RWPE2 (cell line): ENCODE data around the gene PEX3.

Experiments
- ATAC-seq: fragments of 200-7000 bp; cut with Tn5 transposase; 3 replicates; pipeline ENCODE4 v1.9.1; 2021; ENCODE audit warnings: low read depth
- DNase-seq: peaks from one replicate; pipeline ENCODE4 v3.0.0-alpha.2; 2020; ENCODE audit warnings: low spot score
- H3K27ac ChIP-seq: fragments of 450-650 bp; 2 replicates; pipeline ENCODE4 v1.5.1; 2017; ENCODE audit warnings: mild to moderate bottlenecking; ENCODE audit not compliant: poor library complexity, severe bottlenecking
- H3K27me3 ChIP-seq: fragments of 250-450 bp; sonication (Bioruptor Pico); 2 replicates; pipeline ENCODE4 v1.5.1; 2021; ENCODE audit warnings: mild to moderate bottlenecking, moderate library complexity; ENCODE audit not compliant: insufficient read depth, poor library complexity, severe bottlenecking
- H3K36me3 ChIP-seq: fragments of 250-450 bp; sonication (Bioruptor Pico); 2 replicates; pipeline ENCODE4 v1.5.1; 2020; ENCODE audit warnings: low read depth, mild to moderate bottlenecking, moderate library complexity
- H3K4me1 ChIP-seq: fragments of 250-450 bp; sonication (Bioruptor Pico); 2 replicates; pipeline ENCODE4 v1.5.1; 2021; ENCODE audit warnings: mild to moderate bottlenecking, moderate library complexity; ENCODE audit not compliant: insufficient read depth, poor library complexity, severe bottlenecking
- H3K4me3 ChIP-seq: fragments of 250-450 bp; sonication (Bioruptor Pico); 2 replicates; pipeline ENCODE4 v1.5.1; 2021; ENCODE audit warnings: mild to moderate bottlenecking, moderate library complexity; ENCODE audit not compliant: severe bottlenecking
- H3K9me3 ChIP-seq: fragments of 250-450 bp; sonication (Bioruptor Pico); 2 replicates; pipeline ENCODE4 v1.5.1; 2021; ENCODE audit warnings: mild to moderate bottlenecking, moderate library complexity; ENCODE audit not compliant: severe bottlenecking
- TF ChIP-seq, protein P1 (sequence below): fragments of 450-650 bp; IDR thresholded peaks from one replicate; pipeline ENCODE4 v1.5.1; 2017; ENCODE audit warnings: mild to moderate bottlenecking, moderate library complexity; ENCODE audit not compliant: poor library complexity, severe bottlenecking

PEX3 gene

DNA sequence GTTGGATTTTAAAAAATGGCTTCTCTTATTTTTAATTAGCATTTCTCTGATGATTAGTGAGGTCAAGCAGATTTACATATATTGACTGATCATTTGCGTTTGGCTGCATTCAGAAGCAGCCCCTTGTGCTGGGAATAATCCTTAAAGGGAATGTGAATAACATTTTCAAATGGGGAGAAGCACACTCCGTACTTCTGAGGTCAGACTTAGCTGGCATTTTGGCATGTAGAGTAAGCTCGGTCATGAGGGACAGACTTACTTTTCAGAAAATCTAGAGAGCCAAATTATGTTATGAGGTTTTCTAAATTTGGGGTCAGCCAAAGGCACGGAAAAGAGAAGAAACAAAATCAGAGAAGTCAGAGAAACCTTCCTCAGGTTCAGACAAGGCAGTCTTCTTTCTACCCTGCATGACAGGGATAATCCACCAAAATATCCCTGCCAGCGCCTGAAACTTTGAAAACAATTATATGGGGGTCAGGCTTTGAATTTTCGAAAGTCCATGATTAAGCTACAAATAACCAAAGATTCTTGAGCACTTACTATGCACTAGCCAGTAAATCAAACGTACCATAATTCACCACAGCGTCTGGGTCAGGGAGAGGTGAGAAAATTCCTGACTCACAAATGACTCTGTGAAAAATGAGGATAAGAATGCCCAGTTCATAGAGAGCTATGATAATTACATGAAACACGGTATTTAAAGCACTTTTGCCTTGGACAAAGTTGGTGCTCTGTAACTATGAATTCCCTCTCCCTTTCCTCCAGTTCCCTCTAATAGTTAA is 45.0 kb upstream of the PEX3 start:
- Histone ChIP-seq H3K36me3 (no peaks in the 10 kb centered on the region), H3K4me1 (peaks cover 43% of the 10 kb centered on the region), H3K4me3 (no peak overlapping the region), H3K27me3 (no peaks in the 10 kb centered on the region), H3K27ac (peak overlapping the region; percentile 46), H3K9me3 (no peaks in the 10 kb centered on the region)
- no peak for DNase-seq
- ATAC-seq = peak; percentile 63
- TF ChIP-seq, protein P1, sequence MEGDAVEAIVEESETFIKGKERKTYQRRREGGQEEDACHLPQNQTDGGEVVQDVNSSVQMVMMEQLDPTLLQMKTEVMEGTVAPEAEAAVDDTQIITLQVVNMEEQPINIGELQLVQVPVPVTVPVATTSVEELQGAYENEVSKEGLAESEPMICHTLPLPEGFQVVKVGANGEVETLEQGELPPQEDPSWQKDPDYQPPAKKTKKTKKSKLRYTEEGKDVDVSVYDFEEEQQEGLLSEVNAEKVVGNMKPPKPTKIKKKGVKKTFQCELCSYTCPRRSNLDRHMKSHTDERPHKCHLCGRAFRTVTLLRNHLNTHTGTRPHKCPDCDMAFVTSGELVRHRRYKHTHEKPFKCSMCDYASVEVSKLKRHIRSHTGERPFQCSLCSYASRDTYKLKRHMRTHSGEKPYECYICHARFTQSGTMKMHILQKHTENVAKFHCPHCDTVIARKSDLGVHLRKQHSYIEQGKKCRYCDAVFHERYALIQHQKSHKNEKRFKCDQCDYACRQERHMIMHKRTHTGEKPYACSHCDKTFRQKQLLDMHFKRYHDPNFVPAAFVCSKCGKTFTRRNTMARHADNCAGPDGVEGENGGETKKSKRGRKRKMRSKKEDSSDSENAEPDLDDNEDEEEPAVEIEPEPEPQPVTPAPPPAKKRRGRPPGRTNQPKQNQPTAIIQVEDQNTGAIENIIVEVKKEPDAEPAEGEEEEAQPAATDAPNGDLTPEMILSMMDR = no peak

DNA sequence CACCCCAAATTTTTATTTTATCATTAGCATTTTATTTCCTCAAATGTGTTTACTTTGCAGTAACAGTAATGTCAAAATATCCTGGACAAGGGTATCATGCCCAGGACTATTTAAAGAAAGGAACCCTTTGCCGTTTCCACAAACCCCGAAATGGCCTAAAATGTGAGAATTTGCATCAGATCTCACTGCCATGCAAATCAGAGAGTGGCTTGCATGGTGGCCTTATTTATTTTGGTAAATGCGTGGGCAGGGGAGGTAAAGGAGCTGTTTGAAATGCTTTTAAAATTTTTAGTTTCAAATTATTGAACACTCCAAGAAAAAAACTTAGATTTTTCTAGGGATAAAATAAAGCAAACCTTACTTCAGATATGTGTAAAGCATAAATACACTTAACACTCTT is 43.9 kb upstream of the PEX3 start:
- ATAC-seq (no peak), DNase-seq (no peak)
- TF ChIP-seq, protein P1 = no peak
- Histone ChIP-seq H3K27me3 (no peaks in the 10 kb centered on the region), H3K36me3 (no peaks in the 10 kb centered on the region), H3K4me3 (no peak overlapping the region), H3K27ac (peak overlapping the region; percentile 46), H3K4me1 (peaks cover 39% of the 10 kb centered on the region), H3K9me3 (no peaks in the 10 kb centered on the region)

DNA sequence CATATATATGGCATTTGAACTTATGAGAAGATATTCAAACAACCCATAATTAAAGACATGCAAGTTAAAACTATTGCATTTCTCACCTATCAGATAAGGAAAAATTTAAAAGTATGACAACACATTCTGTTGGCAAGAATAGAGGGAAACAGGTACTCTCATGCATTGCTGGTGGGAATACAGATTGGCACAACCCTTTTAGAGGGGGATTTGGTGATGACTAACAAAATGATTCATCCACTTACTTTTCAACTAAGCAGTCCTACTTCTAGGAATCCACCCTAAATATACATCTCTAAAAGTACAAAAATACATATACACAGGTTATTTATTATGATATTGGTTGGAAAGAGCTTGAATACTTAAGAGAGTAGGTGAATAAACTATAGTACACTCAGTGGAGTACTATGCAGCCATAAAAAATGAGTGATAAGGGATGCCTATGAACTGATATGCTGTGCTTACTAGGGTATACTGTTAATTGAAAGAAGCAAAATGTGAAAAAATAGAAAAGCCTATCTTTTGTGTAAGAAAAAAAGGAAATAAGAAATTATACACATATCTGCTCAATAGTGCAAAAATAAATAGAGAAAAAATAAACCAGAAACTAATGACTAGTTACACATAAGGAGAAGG is 42.3 kb upstream of the PEX3 start:
- DNase-seq = no peak
- H3K4me1 ChIP-seq = peaks cover 33% of the 10 kb centered on the region

DNA sequence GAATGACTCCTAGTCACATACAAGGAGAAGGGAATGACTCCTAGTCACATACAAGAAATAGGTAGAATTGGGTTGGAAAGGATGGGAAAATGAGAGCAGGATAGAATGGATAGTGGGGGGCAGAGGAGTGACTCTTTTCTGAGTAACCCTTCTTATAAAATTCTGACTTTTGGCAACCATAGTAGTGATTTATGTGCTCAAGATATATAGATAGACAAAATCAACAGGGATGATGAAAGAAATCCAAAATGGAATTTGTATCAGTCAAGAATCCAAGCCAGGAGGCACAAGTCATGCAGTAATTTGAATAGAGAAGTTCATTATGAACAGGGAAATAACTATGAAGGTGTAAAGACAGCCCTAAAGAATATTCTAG is 41.8 kb upstream of the PEX3 start:
- Histone ChIP-seq H3K9me3 (no peaks in the 10 kb centered on the region), H3K4me1 (peaks cover 33% of the 10 kb centered on the region), H3K4me3 (no peak overlapping the region), H3K36me3 (no peaks in the 10 kb centered on the region), H3K27ac (peak overlapping the region; percentile 89), H3K27me3 (no peaks in the 10 kb centered on the region)
- TF ChIP-seq, protein P1 = no peak
- ATAC-seq (no peak), DNase-seq (no peak)

More for the DNA sequence above, 42.3 kb upstream of the PEX3 start:
- H3K4me3 ChIP-seq = no peak overlapping the region
- H3K9me3 ChIP-seq = no peaks in the 10 kb centered on the region
- no peaks in the 10 kb centered on the region for H3K27me3 ChIP-seq
- ATAC-seq = no peak
- TF ChIP-seq, protein P1 = no peak
- peak overlapping the region; percentile 89 for H3K27ac ChIP-seq
- no peaks in the 10 kb centered on the region for H3K36me3 ChIP-seq

DNA sequence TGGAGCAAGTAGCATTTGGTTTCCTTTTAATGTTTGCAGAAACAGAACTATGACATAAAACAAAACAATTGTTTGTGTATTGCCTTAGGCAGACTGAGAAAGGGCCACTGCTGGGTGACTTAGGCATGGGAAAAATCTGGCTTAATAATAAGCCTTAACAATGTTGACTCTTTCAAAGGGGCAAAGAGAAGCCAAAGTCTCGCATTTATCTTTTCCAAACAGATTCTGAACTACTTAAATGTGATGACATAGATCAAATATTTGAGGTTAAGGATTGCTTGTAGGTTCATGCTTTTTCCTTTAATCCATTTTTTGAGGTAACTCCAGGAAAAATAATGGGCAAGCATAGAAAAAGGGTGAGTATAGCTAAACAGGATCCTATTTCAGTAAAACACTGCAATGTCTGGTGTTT is 39.7 kb upstream of the PEX3 start:
- Histone ChIP-seq H3K9me3 (no peaks in the 10 kb centered on the region), H3K4me3 (no peak overlapping the region), H3K27me3 (no peaks in the 10 kb centered on the region), H3K27ac (peak overlapping the region; percentile 89), H3K36me3 (no peaks in the 10 kb centered on the region), H3K4me1 (peaks cover 26% of the 10 kb centered on the region)
- ATAC-seq (peak; percentile 86), DNase-seq (no peak)
- TF ChIP-seq, protein P1 = no peak
